ENCODE measurements around the gene CSF2RB. TPM values are rescaled to one million over a fixed set of nuclear protein-coding genes. Genes with fewer than 3 reads are reported as not detected.
A peak's percentile ranks its signal among the peaks of the same experiment; 100 is the strongest.

The CSF2RB gene
- total and polyA plus RNA-seq, 12 donors = 0.81 to 20.8 (median 1.7) TPM

DNA sequence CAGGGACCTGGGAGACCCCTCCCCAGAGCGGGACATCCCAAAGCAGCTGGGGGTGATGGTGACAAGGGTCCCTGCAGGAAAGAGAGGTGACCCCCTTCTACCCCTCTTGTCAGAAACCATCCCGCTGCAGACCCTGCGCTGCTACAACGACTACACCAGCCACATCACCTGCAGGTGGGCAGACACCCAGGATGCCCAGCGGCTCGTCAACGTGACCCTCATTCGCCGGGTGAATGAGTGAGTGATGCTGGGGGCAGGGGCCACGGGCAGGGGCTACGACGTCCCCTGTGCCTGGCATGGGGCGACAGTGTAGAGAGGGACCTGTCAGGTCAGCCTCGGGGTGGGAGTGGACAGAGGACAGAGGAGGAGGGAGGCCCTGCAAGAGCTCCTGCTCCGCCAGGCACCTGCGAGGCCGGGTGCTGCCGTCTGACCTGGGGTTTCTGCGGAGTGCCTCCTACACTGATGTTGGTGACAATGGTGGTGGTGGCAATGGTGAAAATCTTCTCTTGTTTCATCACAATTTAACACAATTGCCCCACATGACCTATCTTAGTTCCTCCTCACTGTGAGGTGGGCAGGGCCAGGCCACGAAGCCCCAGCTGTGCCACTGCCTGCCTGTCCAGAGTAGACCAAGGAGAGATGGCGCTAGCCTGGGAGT is 9.8 kb downstream of the CSF2RB start:
- peaks cover 0 to 66% (median 0%) of the 10 kb centered on the region in 9 donors for H3K36me3 ChIP-seq
- H3K27me3 ChIP-seq = peaks cover 0 to 47% (median 23%) of the 10 kb centered on the region in 7 donors
- H3K4me3 ChIP-seq = no peak overlapping the region
- TF ChIP-seq, protein P1, sequence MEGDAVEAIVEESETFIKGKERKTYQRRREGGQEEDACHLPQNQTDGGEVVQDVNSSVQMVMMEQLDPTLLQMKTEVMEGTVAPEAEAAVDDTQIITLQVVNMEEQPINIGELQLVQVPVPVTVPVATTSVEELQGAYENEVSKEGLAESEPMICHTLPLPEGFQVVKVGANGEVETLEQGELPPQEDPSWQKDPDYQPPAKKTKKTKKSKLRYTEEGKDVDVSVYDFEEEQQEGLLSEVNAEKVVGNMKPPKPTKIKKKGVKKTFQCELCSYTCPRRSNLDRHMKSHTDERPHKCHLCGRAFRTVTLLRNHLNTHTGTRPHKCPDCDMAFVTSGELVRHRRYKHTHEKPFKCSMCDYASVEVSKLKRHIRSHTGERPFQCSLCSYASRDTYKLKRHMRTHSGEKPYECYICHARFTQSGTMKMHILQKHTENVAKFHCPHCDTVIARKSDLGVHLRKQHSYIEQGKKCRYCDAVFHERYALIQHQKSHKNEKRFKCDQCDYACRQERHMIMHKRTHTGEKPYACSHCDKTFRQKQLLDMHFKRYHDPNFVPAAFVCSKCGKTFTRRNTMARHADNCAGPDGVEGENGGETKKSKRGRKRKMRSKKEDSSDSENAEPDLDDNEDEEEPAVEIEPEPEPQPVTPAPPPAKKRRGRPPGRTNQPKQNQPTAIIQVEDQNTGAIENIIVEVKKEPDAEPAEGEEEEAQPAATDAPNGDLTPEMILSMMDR (IDR thresholded peaks at IDR 0.05) = no peak
- H3K9me3 ChIP-seq = peaks cover 0 to 8% (median 0%) of the 10 kb centered on the region in 11 donors
- no peak overlapping the region for H3K27ac ChIP-seq
- ATAC-seq (peak in 1 of 8 donors; percentile 13), DNase-seq (no peak)
- peaks cover 0 to 33% (median 0%) of the 10 kb centered on the region in 9 donors for H3K4me1 ChIP-seq
- 89% methylated on average over 21 of the region's 21 CpGs for WGBS, 2 donors
- intact Hi-C loops (cut with DNase I) = no loop called here

DNA sequence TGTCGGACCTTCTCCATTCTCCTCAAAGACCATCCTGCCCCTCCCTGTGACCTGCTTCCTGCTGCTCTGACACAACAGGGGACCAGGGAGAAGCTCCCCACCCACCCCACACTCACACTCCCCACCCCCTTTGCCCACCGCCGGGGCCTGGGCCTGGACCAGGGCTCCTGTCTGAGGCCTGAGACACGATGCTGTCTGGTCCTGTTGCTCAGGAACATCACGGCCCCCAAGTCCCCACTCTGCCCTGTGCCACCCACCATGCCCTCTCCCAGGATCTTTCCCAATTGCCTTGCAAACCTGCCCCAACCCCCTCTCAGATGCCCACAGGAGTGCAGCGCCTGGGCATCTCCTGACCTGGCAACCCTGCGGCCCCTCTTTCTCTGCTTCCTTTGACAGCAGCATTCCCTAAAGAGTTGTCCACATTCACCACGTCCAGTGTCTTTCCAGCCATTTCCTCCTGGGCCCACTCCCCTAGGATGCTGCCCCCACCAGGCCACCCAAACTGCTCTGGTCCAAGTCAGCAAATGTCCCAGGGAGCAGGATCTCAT is 10.8 kb downstream of the CSF2RB start:
- peaks cover 0 to under 1% (median 0%) of the 10 kb centered on the region in 11 donors for H3K9me3 ChIP-seq
- H3K27me3 ChIP-seq = peaks cover 0 to 54% (median 23%) of the 10 kb centered on the region in 7 donors
- H3K4me3 ChIP-seq = no peak overlapping the region
- WGBS, 2 donors = 83 to 84% methylated on average over 7 to 8 of the region's 8 CpGs
- TF ChIP-seq, protein P1 (IDR thresholded peaks at IDR 0.05) = no peak
- H3K27ac ChIP-seq = no peak overlapping the region
- peaks cover 0 to 71% (median 0%) of the 10 kb centered on the region in 9 donors for H3K36me3 ChIP-seq
- H3K4me1 ChIP-seq = peaks cover 0 to 33% (median 0%) of the 10 kb centered on the region in 9 donors
- ATAC-seq (no peak), DNase-seq (no peak)
- intact Hi-C loops (cut with DNase I) = no loop called here

DNA sequence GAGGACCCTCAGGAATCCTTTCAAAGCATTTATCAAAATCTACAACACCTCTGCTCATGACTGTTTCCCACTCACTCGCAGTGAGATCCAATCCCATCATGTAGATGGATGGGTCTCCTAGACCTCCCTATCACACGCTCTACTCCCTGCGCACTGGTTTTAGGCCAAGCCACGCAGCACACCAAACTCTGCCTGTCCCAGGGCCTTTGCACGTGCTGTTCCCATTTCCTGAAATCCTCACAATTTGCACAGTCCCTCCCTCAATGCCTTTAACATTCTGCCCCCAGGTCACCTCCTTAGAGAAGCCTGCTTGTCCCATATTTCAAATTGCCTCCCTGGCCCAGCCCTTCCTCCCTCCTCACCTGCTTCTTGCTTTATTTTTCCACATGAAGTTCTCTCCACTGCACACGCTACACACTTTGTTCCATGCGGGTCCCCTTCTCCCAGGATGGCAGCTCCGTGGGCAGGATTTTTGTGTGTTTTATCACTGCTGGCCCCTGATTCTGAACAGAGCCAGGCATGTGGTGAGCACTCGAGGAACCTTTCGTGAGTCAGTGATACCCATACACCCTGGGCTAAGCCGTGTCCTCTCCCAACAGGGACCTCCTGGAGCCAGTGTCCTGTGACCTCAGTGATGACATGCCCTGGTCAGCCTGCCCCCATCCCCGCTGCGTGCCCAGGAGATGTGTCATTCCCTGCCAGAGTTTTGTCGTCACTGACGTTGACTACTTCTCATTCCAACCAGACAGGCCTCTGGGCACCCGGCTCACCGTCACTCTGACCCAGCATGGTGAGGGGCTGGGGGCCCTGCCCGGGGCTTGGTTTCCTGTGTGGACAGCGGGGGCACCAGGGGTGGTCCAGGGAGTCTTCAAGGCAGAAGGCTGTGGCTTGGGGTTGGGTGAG is 12.2 kb downstream of the CSF2RB start:
- intact Hi-C loops (cut with DNase I) = no loop called here
- H3K4me1 ChIP-seq = peaks cover 0 to 28% (median 0%) of the 10 kb centered on the region in 9 donors
- ATAC-seq = no peak
- peaks cover 0 to 79% (median 0%) of the 10 kb centered on the region in 9 donors for H3K36me3 ChIP-seq
- H3K27ac ChIP-seq = no peak overlapping the region
- DNase-seq = no peak
- peaks cover 0 to 59% (median 23%) of the 10 kb centered on the region in 7 donors for H3K27me3 ChIP-seq
- TF ChIP-seq, protein P1 (IDR thresholded peaks at IDR 0.05) = no peak
- 83 to 85% methylated on average over 19 of the region's 19 CpGs for WGBS, 2 donors
- H3K4me3 ChIP-seq = no peak overlapping the region
- no peaks in the 10 kb centered on the region for H3K9me3 ChIP-seq

DNA sequence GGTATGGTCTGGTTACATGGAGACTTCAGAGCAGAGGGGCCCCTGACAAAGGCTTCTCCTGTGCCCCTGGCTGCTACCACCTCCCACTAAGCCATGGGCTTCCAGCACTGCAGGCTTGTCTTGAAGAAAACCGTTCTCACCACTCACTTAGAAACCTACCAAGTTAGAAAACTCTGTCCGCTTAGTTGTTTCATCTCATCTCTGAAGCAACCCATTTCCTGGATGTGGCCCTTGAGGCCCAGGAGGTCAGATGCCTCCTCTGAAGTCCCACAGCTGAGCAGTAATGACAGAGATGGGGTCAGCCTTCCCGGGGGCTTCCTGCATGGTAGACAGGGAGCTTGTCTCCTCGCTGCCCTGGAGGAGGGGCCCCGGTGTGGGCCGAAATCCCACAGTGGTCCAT is 12.9 kb downstream of the CSF2RB start:
- peaks cover 0 to 59% (median 23%) of the 10 kb centered on the region in 7 donors for H3K27me3 ChIP-seq
- ATAC-seq = no peak
- WGBS, 2 donors = 88 to 93% methylated on average over 6 of the region's 6 CpGs
- peaks cover 0 to 21% (median 0%) of the 10 kb centered on the region in 9 donors for H3K4me1 ChIP-seq
- no peak overlapping the region for H3K4me3 ChIP-seq
- TF ChIP-seq, protein P1 (IDR thresholded peaks at IDR 0.05) = no peak
- no peaks in the 10 kb centered on the region for H3K9me3 ChIP-seq
- peaks cover 0 to 86% (median 0%) of the 10 kb centered on the region in 9 donors for H3K36me3 ChIP-seq
- intact Hi-C loops (cut with DNase I) = no loop called here
- no peak for DNase-seq
- H3K27ac ChIP-seq = no peak overlapping the region
